NT2/D1 (cell line): ENCODE data around the gene ADGRG3.

Experiments used
- DNase-seq: peaks from one replicate; pipeline ENCODE4 v3.0.0-alpha.2; 2011; ENCODE audit warnings: low read depth, low spot score
- H3K27me3 ChIP-seq: 2 replicates; pipeline ENCODE4 v1.6.0; 2011; ENCODE audit warnings: mild to moderate bottlenecking; ENCODE audit not compliant: insufficient read length, insufficient read depth
- H3K36me3 ChIP-seq: 2 replicates; pipeline ENCODE4 v1.6.1; 2011; ENCODE audit warnings: mild to moderate bottlenecking, low read length, mixed read lengths; ENCODE audit not compliant: insufficient read depth, insufficient read length
- H3K4me1 ChIP-seq: 2 replicates; pipeline ENCODE4 v1.5.1; 2011; ENCODE audit not compliant: insufficient read depth, insufficient read length
- H3K4me3 ChIP-seq: 2 replicates; pipeline ENCODE4 v1.5.1; 2011; ENCODE audit warnings: low read depth; ENCODE audit not compliant: insufficient read length
- H3K9ac ChIP-seq: 2 replicates; pipeline ENCODE4 v1.6.0; 2011; ENCODE audit warnings: low read depth; ENCODE audit not compliant: insufficient read length
- H3K9me3 ChIP-seq: 2 replicates; pipeline ENCODE4 v1.5.1; 2011; ENCODE audit warnings: mild to moderate bottlenecking, low read length; ENCODE audit not compliant: insufficient read depth
- SUZ12 ChIP-seq: IDR thresholded peaks from 2 replicates; pipeline ENCODE4 v1.6.1; 2011; ENCODE audit not compliant: insufficient read length, insufficient read depth; ENCODE audit errors: extremely low read depth
- YY1 ChIP-seq: IDR thresholded peaks from 2 replicates; pipeline ENCODE4 v1.6.1; 2011; ENCODE audit not compliant: insufficient read length, insufficient read depth
- ZNF274 ChIP-seq: IDR thresholded peaks from 2 replicates; pipeline ENCODE4 v1.6.1; 2011; ENCODE audit warnings: mild to moderate bottlenecking, low read depth, low read length

Gene ADGRG3

GRCh38 chr16:57700781-57701551, 32.9 kb downstream of the ADGRG3 start:
- Histone ChIP-seq H3K9ac (no peak overlapping the region), H3K9me3 (no peaks in the 10 kb centered on the region; the same call in 1 of the 2 replicates), H3K27me3 (no peaks in the 10 kb centered on the region), H3K36me3 (no peaks in the 10 kb centered on the region), H3K4me1 (peaks cover 5% of the 10 kb centered on the region), H3K4me3 (no peak overlapping the region)
- no peak for DNase-seq
- TF ChIP-seq SUZ12 (no peak), ZNF274 (no peak), YY1 (no peak)

- Histone ChIP-seq H3K36me3 (no peaks in the 10 kb centered on the region), H3K9ac (no peak overlapping the region), H3K4me3 (no peak overlapping the region), H3K9me3 (no peaks in the 10 kb centered on the region), H3K27me3 (no peaks in the 10 kb centered on the region), H3K4me1 (peaks cover 5% of the 10 kb centered on the region)
- no peak for DNase-seq
- TF ChIP-seq SUZ12 (no peak), ZNF274 (no peak), YY1 (no peak)
Observed at GRCh38 chr16:57701759-57702371, 33.8 kb downstream of the ADGRG3 start.

- no peaks in the 10 kb centered on the region for H3K9me3 ChIP-seq
- no peak overlapping the region for H3K9ac ChIP-seq
- no peaks in the 10 kb centered on the region for H3K27me3 ChIP-seq
- TF ChIP-seq YY1 (no peak), ZNF274 (no peak), SUZ12 (no peak)
- no peak for DNase-seq
- no peak overlapping the region for H3K4me3 ChIP-seq
- H3K4me1 ChIP-seq = peaks cover 5% of the 10 kb centered on the region
- no peaks in the 10 kb centered on the region for H3K36me3 ChIP-seq
Observed at GRCh38 chr16:57703416-57704010, 35.4 kb downstream of the ADGRG3 start.

- no peak for DNase-seq
- TF ChIP-seq YY1 (no peak), SUZ12 (no peak), ZNF274 (no peak)
- Histone ChIP-seq H3K4me3 (no peak overlapping the region), H3K36me3 (no peaks in the 10 kb centered on the region), H3K9me3 (no peaks in the 10 kb centered on the region), H3K9ac (no peak overlapping the region), H3K4me1 (peaks cover 2% of the 10 kb centered on the region), H3K27me3 (no peaks in the 10 kb centered on the region)
Observed at GRCh38 chr16:57704011-57704904, 36.2 kb downstream of the ADGRG3 start.

GRCh38 chr16:57704905-57705852, 37.1 kb downstream of the ADGRG3 start:
- Histone ChIP-seq H3K4me1 (peaks cover 2% of the 10 kb centered on the region), H3K4me3 (no peak overlapping the region), H3K9me3 (no peaks in the 10 kb centered on the region), H3K36me3 (no peaks in the 10 kb centered on the region), H3K9ac (no peak overlapping the region), H3K27me3 (no peaks in the 10 kb centered on the region)
- TF ChIP-seq YY1 = no peak
- TF ChIP-seq SUZ12 = no peak
- TF ChIP-seq ZNF274 = no peak
- no peak for DNase-seq

GRCh38 chr16:57706717-57707116, 38.6 kb downstream of the ADGRG3 start:
- no peaks in the 10 kb centered on the region for H3K9me3 ChIP-seq
- H3K4me1 ChIP-seq = peaks cover 2% of the 10 kb centered on the region
- H3K27me3 ChIP-seq = no peaks in the 10 kb centered on the region

More at GRCh38 chr16:57706717-57707116, 38.6 kb downstream of the ADGRG3 start:
- no peak overlapping the region for H3K9ac ChIP-seq
- DNase-seq = no peak
- H3K4me3 ChIP-seq = no peak overlapping the region
- no peaks in the 10 kb centered on the region for H3K36me3 ChIP-seq
- TF ChIP-seq ZNF274 = no peak
- TF ChIP-seq YY1 = no peak
- no peak for TF ChIP-seq SUZ12
